ENCODE measurements around the gene SPG7.

DNA sequence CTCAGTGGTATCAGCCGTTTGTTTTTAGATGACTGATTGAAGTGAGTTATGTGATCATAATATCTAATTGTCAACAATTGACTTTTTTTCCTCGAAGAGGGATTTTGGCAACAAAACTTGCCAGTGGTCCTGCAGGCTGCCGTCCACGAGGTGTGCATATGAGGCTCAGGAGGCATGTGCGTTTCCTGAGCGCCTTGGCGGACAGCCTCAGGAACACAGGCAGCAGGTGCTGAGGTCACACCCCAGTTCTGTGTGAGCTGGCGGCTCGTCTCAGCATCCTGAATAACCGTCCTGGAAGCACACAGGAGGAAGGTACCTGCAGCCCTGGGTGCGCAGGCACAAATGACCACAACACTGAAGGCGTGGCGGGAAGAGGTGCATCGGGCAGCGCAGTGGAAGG lies 11.7 kb downstream of the SPG7 start:
- TF ChIP-seq, protein P1, sequence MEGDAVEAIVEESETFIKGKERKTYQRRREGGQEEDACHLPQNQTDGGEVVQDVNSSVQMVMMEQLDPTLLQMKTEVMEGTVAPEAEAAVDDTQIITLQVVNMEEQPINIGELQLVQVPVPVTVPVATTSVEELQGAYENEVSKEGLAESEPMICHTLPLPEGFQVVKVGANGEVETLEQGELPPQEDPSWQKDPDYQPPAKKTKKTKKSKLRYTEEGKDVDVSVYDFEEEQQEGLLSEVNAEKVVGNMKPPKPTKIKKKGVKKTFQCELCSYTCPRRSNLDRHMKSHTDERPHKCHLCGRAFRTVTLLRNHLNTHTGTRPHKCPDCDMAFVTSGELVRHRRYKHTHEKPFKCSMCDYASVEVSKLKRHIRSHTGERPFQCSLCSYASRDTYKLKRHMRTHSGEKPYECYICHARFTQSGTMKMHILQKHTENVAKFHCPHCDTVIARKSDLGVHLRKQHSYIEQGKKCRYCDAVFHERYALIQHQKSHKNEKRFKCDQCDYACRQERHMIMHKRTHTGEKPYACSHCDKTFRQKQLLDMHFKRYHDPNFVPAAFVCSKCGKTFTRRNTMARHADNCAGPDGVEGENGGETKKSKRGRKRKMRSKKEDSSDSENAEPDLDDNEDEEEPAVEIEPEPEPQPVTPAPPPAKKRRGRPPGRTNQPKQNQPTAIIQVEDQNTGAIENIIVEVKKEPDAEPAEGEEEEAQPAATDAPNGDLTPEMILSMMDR (IDR thresholded peaks at IDR 0.05) = no peak
- TF ChIP-seq POLR2A (IDR thresholded peaks at IDR 0.05) = no peak
